ENCODE results near the gene USF1.

DNA sequence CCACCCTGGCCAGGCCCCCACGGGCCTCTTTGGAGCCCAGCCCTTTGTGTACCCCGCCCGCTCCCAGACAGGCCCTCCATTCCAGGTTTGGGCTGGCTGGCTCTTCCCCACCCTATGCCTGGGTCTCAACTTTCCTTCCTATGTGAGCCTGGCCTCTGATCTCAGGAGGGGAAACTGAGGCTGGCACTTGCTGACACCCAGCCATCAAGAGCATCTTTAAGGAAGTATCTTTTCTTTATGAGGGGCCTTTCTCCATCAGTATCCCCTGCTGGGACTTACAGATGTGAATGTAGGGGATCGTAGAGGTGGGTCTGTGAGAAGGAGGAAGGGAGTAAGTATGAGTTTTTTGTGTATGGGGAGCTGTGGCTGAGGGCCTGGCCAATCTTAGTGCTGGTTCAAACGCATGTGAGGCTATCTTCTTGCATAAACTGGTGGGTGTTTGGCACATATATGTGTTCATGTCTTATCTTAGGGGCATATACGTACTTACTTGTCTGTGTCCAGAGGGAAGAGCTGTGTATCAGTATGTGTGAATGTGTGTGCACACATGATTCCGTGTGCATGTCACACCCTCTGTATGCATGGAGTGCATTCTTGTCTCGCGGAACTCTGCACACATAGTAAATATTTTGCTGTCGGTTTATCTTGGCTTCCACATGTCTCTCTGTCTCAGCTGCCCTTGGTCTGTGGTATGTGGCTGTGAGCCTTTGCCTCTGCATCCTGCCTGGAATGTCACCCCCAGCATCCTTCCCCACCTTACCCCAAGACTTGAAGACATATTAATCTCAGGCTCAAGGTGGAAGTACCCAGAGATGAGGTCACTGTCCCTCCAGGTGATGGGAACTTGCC lies 38.2 kb upstream of the USF1 start:
- TF ChIP-seq CTCF (optimal IDR thresholded peaks at IDR 0.05 in 1 of 3, IDR thresholded peaks at IDR 0.05 in 1 of 3, conservative IDR thresholded peaks at IDR 0.05 in 1 of 3; ENCODE audit: extremely low read depth in 1 of 3, insufficient read depth in 2 of 3, low read length in 3 of 3) (no peak), EZH2 (IDR thresholded peaks at IDR 0.05; ENCODE audit: low read length) (no peak)

Data from keratinocyte (primary cell).